ENCODE results near the gene NSMF.
A peak's percentile ranks its signal among the peaks of the same experiment; 100 is the strongest.

NSMF gene, protein sequence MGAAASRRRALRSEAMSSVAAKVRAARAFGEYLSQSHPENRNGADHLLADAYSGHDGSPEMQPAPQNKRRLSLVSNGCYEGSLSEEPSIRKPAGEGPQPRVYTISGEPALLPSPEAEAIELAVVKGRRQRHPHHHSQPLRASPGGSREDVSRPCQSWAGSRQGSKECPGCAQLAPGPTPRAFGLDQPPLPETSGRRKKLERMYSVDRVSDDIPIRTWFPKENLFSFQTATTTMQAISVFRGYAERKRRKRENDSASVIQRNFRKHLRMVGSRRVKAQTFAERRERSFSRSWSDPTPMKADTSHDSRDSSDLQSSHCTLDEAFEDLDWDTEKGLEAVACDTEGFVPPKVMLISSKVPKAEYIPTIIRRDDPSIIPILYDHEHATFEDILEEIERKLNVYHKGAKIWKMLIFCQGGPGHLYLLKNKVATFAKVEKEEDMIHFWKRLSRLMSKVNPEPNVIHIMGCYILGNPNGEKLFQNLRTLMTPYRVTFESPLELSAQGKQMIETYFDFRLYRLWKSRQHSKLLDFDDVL

DNA sequence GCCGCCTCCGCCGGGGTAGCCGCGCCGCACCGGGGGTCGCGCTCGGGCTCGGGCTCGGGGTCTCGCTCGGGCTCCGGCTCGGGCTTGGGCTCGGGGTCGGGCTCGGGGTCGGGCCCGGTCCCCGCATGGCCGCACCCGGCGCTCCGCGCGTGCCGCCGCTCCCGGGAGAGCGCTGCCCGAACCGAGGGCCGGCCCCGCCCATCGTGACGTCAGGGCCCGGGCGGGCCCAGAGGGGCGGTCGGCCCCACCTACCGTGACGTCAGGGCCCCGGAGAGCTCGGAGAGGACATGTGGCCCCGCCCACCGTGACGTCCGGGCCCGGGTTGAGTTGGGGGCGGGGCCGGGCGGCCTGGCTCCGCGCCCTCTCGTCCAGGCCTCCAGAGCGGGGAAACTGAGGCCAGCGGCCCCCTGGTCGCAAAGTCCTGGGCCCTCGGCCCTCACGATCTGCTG, at the start of gene NSMF:
NSMF (minus strand) TSS at position 183 of the 449 bp plus-strand sequence. CDS start 232 bp downstream, outside the sequence.
- H3K27ac ChIP-seq (ENCODE audit: low read length), result peak within 1 kb of the TSS; percentile 46
- H3K36me3 ChIP-seq (ENCODE audit: control insufficient read depth in 2 of 2, insufficient read depth in 2 of 2, low read length in 2 of 2), result no peaks in the 10 kb centered on the region
- H3K4me3 ChIP-seq (ENCODE audit: low read length in 2 of 2), result peak within 1 kb of the TSS; percentile 67 to 77
- peak within 1 kb of the TSS; percentile 72 to 80 for H3K9ac ChIP-seq (ENCODE audit: low read length in 2 of 2)
- H3K9me3 ChIP-seq (ENCODE audit: control insufficient read depth in 2 of 2, low read length in 2 of 2), result no peaks in the 10 kb centered on the region
- H3K27me3 ChIP-seq (ENCODE audit: control insufficient read depth in 1 of 2, insufficient read depth in 2 of 2, low read length in 2 of 2), result peaks cover 2 to 3% of the 10 kb centered on the region in 2 donors
- H3K4me1 ChIP-seq (ENCODE audit: control insufficient read depth, insufficient read depth, low read length), result peaks cover 33% of the 10 kb centered on the region

DNA sequence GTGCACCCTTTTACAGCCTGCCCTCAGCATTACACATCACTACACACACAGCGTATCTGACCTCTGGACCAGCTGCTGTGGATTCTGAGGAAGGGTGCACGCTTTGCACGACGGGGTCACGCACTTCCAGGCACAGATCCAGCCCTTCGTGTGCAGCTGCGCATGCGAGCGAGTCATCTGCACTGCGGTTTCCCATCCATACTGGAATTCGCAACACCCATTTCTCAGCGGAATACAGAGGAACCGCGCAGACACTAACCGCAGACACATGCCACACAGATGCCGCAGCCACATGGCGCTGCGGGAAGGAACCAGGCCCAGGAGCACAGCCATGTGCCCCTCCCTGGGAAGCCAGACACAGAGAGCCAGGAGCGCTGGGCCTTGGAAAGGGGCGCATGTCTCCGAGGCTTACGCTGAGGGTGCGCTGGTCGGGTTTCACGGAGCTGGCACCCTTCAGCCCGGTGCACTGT, 47.6 kb upstream of the NSMF start:
- H3K9me3 ChIP-seq (ENCODE audit: control insufficient read depth in 2 of 2, low read length in 2 of 2), result no peaks in the 10 kb centered on the region
- no peaks in the 10 kb centered on the region for H3K27me3 ChIP-seq (ENCODE audit: control insufficient read depth in 1 of 2, insufficient read depth in 2 of 2, low read length in 2 of 2)
- no peaks in the 10 kb centered on the region for H3K36me3 ChIP-seq (ENCODE audit: control insufficient read depth in 2 of 2, insufficient read depth in 2 of 2, low read length in 2 of 2)
- no peak overlapping the region for H3K9ac ChIP-seq (ENCODE audit: low read length in 2 of 2)
- H3K4me1 ChIP-seq (ENCODE audit: control insufficient read depth, insufficient read depth, low read length), result no peaks in the 10 kb centered on the region
- H3K27ac ChIP-seq (ENCODE audit: low read length), result no peak overlapping the region
- no peak overlapping the region for H3K4me3 ChIP-seq (ENCODE audit: low read length in 2 of 2)

DNA sequence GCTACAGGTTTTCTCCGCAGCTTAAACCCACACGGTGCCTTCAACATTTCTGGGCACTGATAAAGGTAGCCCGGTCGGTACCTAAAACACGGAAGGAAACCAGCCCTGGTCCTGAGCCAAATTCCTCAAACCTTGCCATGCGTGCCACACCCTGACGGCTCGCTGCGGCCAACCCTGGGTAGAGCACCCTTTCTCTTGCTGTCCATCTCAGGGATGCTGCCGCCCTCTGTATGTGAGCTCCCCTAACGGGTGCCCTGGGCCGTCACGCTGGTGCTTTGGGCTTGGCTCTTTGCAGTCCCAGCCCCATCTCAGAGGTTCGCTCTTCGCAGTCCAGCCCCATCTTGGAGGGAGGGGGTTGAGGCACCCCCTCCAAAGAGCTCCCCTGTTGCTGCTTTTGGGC, 47.1 kb upstream of the NSMF start:
- Histone ChIP-seq H3K4me3 (ENCODE audit: low read length in 2 of 2) (no peak overlapping the region), H3K9ac (ENCODE audit: low read length in 2 of 2) (no peak overlapping the region), H3K36me3 (ENCODE audit: control insufficient read depth in 2 of 2, insufficient read depth in 2 of 2, low read length in 2 of 2) (no peaks in the 10 kb centered on the region), H3K9me3 (ENCODE audit: control insufficient read depth in 2 of 2, low read length in 2 of 2) (no peaks in the 10 kb centered on the region), H3K4me1 (ENCODE audit: control insufficient read depth, insufficient read depth, low read length) (no peaks in the 10 kb centered on the region), H3K27me3 (ENCODE audit: control insufficient read depth in 1 of 2, insufficient read depth in 2 of 2, low read length in 2 of 2) (no peaks in the 10 kb centered on the region), H3K27ac (ENCODE audit: low read length) (no peak overlapping the region)

DNA sequence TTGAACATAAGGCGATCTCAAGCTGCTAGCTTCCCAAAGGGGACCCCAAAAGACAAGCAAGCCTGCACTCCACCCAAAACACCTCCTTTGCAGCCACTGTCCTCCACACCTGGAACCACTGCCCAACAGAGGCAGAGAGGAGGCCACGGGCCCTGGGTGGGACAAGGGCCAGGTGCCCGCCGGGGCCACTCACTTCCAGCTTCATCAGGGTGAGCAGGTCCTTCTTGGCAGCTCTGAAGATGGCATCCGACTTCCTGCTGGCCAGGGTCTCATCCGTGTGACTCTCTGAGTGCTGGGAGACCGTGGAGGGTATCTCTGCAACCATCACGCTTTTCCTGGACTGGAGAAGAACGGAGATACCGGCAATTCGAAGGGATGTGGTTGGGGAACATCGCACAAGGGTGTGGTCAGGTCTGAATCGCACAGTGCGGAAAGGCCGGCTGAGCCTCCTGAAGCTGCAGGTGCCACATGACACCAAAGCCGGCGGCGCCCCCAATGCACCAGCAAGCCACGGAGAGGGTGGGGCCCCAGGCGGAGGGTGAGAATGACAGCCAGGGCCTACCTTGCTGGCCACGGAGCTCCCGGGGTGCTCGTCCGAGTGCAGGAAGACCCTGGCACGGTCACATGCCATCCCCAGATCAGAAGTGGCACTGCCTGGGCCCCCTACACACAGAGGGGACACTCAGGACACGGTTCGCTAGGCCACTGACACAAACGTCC, 46.4 kb upstream of the NSMF start:
- Histone ChIP-seq H3K4me1 (ENCODE audit: control insufficient read depth, insufficient read depth, low read length) (no peaks in the 10 kb centered on the region), H3K9me3 (ENCODE audit: control insufficient read depth in 2 of 2, low read length in 2 of 2) (no peaks in the 10 kb centered on the region), H3K36me3 (ENCODE audit: control insufficient read depth in 2 of 2, insufficient read depth in 2 of 2, low read length in 2 of 2) (no peaks in the 10 kb centered on the region), H3K9ac (ENCODE audit: low read length in 2 of 2) (no peak overlapping the region), H3K27ac (ENCODE audit: low read length) (no peak overlapping the region), H3K27me3 (ENCODE audit: control insufficient read depth in 1 of 2, insufficient read depth in 2 of 2, low read length in 2 of 2) (no peaks in the 10 kb centered on the region), H3K4me3 (ENCODE audit: low read length in 2 of 2) (no peak overlapping the region)

DNA sequence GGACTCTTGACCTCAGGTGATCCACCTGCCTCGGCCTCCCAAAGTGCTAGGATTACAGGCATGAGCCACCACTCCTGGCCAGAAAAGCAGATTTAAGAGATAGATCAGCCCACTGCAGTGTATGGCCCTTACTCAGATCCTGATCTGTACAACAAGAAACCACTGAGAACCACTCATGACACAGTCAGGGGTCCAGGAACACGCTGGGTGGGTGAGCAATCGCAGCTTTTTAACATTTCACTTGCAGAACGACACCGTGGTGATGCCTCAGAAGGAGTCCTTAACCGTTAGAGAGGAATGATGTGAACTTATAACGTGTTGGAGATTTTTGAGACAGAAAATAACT, 45.3 kb upstream of the NSMF start:
- Histone ChIP-seq H3K9ac (ENCODE audit: low read length in 2 of 2) (no peak overlapping the region), H3K27ac (ENCODE audit: low read length) (no peak overlapping the region), H3K36me3 (ENCODE audit: control insufficient read depth in 2 of 2, insufficient read depth in 2 of 2, low read length in 2 of 2) (no peaks in the 10 kb centered on the region), H3K9me3 (ENCODE audit: control insufficient read depth in 2 of 2, low read length in 2 of 2) (no peaks in the 10 kb centered on the region), H3K4me3 (ENCODE audit: low read length in 2 of 2) (no peak overlapping the region), H3K27me3 (ENCODE audit: control insufficient read depth in 1 of 2, insufficient read depth in 2 of 2, low read length in 2 of 2) (no peaks in the 10 kb centered on the region), H3K4me1 (ENCODE audit: control insufficient read depth, insufficient read depth, low read length) (no peaks in the 10 kb centered on the region)

DNA sequence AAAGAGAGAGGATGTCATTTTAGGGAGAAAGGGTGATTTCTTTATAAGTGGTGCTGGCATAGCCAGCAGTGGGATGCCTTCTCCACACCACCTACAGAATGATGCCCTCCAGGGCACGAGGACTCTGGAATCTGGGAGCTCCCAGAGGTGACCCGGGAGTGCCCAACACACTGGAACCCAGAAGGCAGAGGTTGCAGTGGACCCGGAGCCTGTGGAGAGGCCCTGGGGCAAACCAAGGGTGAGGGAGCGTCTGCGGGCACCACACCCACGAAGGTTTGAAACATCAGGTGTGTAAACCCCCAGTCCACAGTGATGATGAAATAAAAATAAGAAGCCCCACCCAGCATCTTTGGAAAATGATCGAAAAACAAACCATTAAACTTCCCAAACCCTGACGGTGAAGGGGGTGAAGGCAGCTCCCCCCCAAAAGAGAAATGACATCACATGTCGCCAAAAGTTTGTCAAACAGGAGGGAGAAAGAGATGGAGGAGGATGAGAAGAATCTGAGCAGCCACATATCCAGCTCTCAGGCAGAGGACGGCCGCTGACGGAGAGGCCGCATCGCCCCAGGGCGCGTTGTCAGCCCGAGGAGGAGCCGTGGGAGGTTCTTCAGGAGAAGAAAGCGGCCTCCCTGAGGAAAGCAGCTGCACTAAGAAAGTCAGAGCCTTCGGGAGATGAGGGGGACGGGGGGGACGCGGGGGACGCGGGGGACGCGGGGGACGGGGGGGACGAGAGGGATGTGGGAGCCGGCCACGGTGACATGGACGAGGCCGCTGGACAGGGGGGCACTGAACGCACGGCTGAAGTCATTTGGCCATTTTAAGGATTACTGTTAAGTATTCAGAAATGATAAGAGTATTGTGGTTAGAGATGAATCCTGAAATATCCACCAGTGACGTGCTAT, 43.1 kb upstream of the NSMF start:
- Histone ChIP-seq H3K4me3 (ENCODE audit: low read length in 2 of 2) (no peak overlapping the region), H3K9me3 (ENCODE audit: control insufficient read depth in 2 of 2, low read length in 2 of 2) (no peaks in the 10 kb centered on the region), H3K4me1 (ENCODE audit: control insufficient read depth, insufficient read depth, low read length) (no peaks in the 10 kb centered on the region), H3K36me3 (ENCODE audit: control insufficient read depth in 2 of 2, insufficient read depth in 2 of 2, low read length in 2 of 2) (no peaks in the 10 kb centered on the region), H3K9ac (ENCODE audit: low read length in 2 of 2) (no peak overlapping the region), H3K27ac (ENCODE audit: low read length) (no peak overlapping the region), H3K27me3 (ENCODE audit: control insufficient read depth in 1 of 2, insufficient read depth in 2 of 2, low read length in 2 of 2) (no peaks in the 10 kb centered on the region)

GRCh38 chr9:137501457-137501856, 42.3 kb upstream of the NSMF start:
- no peaks in the 10 kb centered on the region for H3K4me1 ChIP-seq (ENCODE audit: control insufficient read depth, insufficient read depth, low read length)
- no peaks in the 10 kb centered on the region for H3K9me3 ChIP-seq (ENCODE audit: control insufficient read depth in 2 of 2, low read length in 2 of 2)
- H3K9ac ChIP-seq (ENCODE audit: low read length in 2 of 2), result no peak overlapping the region
- H3K36me3 ChIP-seq (ENCODE audit: control insufficient read depth in 2 of 2, insufficient read depth in 2 of 2, low read length in 2 of 2), result no peaks in the 10 kb centered on the region
- no peak overlapping the region for H3K27ac ChIP-seq (ENCODE audit: low read length)
- H3K27me3 ChIP-seq (ENCODE audit: control insufficient read depth in 1 of 2, insufficient read depth in 2 of 2, low read length in 2 of 2), result no peaks in the 10 kb centered on the region
- no peak overlapping the region for H3K4me3 ChIP-seq (ENCODE audit: low read length in 2 of 2)

GRCh38 chr9:137500666-137501397, 41.7 kb upstream of the NSMF start:
- Histone ChIP-seq H3K27me3 (ENCODE audit: control insufficient read depth in 1 of 2, insufficient read depth in 2 of 2, low read length in 2 of 2) (no peaks in the 10 kb centered on the region), H3K4me1 (ENCODE audit: control insufficient read depth, insufficient read depth, low read length) (no peaks in the 10 kb centered on the region), H3K4me3 (ENCODE audit: low read length in 2 of 2) (no peak overlapping the region), H3K9ac (ENCODE audit: low read length in 2 of 2) (no peak overlapping the region), H3K9me3 (ENCODE audit: control insufficient read depth in 2 of 2, low read length in 2 of 2) (no peaks in the 10 kb centered on the region), H3K36me3 (ENCODE audit: control insufficient read depth in 2 of 2, insufficient read depth in 2 of 2, low read length in 2 of 2) (no peaks in the 10 kb centered on the region), H3K27ac (ENCODE audit: low read length) (no peak overlapping the region)

- no peaks in the 10 kb centered on the region for H3K9me3 ChIP-seq (ENCODE audit: control insufficient read depth in 2 of 2, low read length in 2 of 2)
- no peaks in the 10 kb centered on the region for H3K27me3 ChIP-seq (ENCODE audit: control insufficient read depth in 1 of 2, insufficient read depth in 2 of 2, low read length in 2 of 2)
- H3K4me3 ChIP-seq (ENCODE audit: low read length in 2 of 2), result no peak overlapping the region
- H3K27ac ChIP-seq (ENCODE audit: low read length), result no peak overlapping the region
- no peaks in the 10 kb centered on the region for H3K36me3 ChIP-seq (ENCODE audit: control insufficient read depth in 2 of 2, insufficient read depth in 2 of 2, low read length in 2 of 2)
- H3K4me1 ChIP-seq (ENCODE audit: control insufficient read depth, insufficient read depth, low read length), result no peaks in the 10 kb centered on the region
- no peak overlapping the region for H3K9ac ChIP-seq (ENCODE audit: low read length in 2 of 2)
These were observed 40.9 kb upstream of the NSMF start for GRCh38 chr9:137499858-137500661.
